Measurements from ENCODE around the gene IGSF6. TPM values are rescaled to one million over a fixed set of nuclear protein-coding genes. Genes with fewer than 3 reads are reported as not detected.

The IGSF6 gene
- polyA plus RNA-seq, 2 of the 4 experiments (the other 2 are of a cell fraction): not detected

GRCh38 chr16:21602785-21603184, 49.6 kb downstream of the IGSF6 start:
- WGBS (ENCODE audit: missing lambda C conversion rate): 89% methylated on average over 3 of the region's 3 CpGs
- DNase-seq (ENCODE audit: low read depth in 1 of 2, low spot score in 1 of 2): no peak
- no peak for FAIRE-seq
- POLR2A ChIA-PET: no interaction called here
- Histone ChIP-seq H3K27ac (no peak overlapping the region), H3K9me3 (no peaks in the 10 kb centered on the region), H3K4me2 (no peak overlapping the region), H3K4me3 (no peak overlapping the region), H3K4me1 (peaks cover 22% of the 10 kb centered on the region)
- ATAC-seq: no peak
- CTCF ChIA-PET: interaction anchor here (0.6 to 1.7 kb wide), 4 partner anchors 10 to 1831 kb away, joined by 3 to 7 read pairs (median 4); no protein-coding TSS in a partner anchor
- TF ChIP-seq ZFP36 (IDR thresholded peaks at IDR 0.05; ENCODE audit: borderline replicate concordance, partially characterized antibody): no peak

- CTCF ChIA-PET: interaction anchor here (1.0 to 3.5 kb wide), 3 partner anchors 9 to 57 kb away, joined by 3 to 13 read pairs (median 4); no protein-coding TSS in a partner anchor
- WGBS (ENCODE audit: missing lambda C conversion rate): 7% methylated on average over 21 of the region's 52 CpGs
Measured at GRCh38 chr16:21600031-21600773, 52.2 kb downstream of the IGSF6 start.

GRCh38 chr16:21599122-21600030, 53.0 kb downstream of the IGSF6 start, which contains the start of gene METTL9:
Gene METTL9 (plus strand): TSS chr16:21599577. CDS start chr16:21599734, 157 bp downstream.
- DNase-seq (ENCODE audit: low read depth in 1 of 2, low spot score in 1 of 2): peak; percentile 87 to 95
- 1% methylated on average over 40 of the region's 100 CpGs for WGBS (ENCODE audit: missing lambda C conversion rate)
- Histone ChIP-seq H3K4me3 (peak within 1 kb of the TSS; percentile 84), H3K27ac (peak within 1 kb of the TSS; percentile 95 to 98), H3K4me1 (peaks cover 20% of the 10 kb centered on the region), H3K4me2 (peak within 1 kb of the TSS; percentile 97), H3K9me3 (no peaks in the 10 kb centered on the region)
- POLR2A ChIA-PET: interaction anchor here (0.6 kb wide), 1 partner anchor 1898 kb away, joined by 4 read pairs; no protein-coding TSS in a partner anchor
- no peak for FAIRE-seq
- peak; percentile 96 to 98 for ATAC-seq
- CTCF ChIA-PET: interaction anchor here (1.4 to 3.5 kb wide), 2 partner anchors 14 to 15 kb away, joined by 3 to 13 read pairs; no protein-coding TSS in a partner anchor
- TF ChIP-seq ZFP36 (IDR thresholded peaks at IDR 0.05; ENCODE audit: borderline replicate concordance, partially characterized antibody) (no peak), BCL3 (IDR thresholded peaks at IDR 0.05) (peak; percentile 67), RARB (CRISPR knock-in tag; IDR thresholded peaks at IDR 0.05) (no peak), HOXB5 (CRISPR knock-in tag; IDR thresholded peaks at IDR 0.05) (no peak), RAD21 (conservative IDR thresholded peaks at IDR 0.05 in 1 of 2, IDR thresholded peaks at IDR 0.05 in 1 of 2) (no peak), TFCP2L1 (CRISPR knock-in tag; IDR thresholded peaks at IDR 0.05) (no peak), RFX5 (IDR thresholded peaks at IDR 0.05) (peak; percentile 54; the same call in 1 of the 2 replicates), ZSCAN20 (CRISPR knock-in tag; IDR thresholded peaks at IDR 0.05) (no peak), PHF8 (IDR thresholded peaks at IDR 0.05; ENCODE audit: borderline replicate concordance, low read depth) (peak; percentile 79), E2F6 (IDR thresholded peaks at IDR 0.05; ENCODE audit: borderline replicate concordance, low read depth) (peak; percentile 63; the same call in 1 of the 2 replicates), FOSL2 (IDR thresholded peaks at IDR 0.05) (0 out of 2 replicates have a peak, but pooled peaks have one; percentile 7), FOSL2 (CRISPR knock-in tag; IDR thresholded peaks at IDR 0.05) (peak; percentile 8; the same call in 1 of the 2 replicates), POLR2A (IDR thresholded peaks at IDR 0.05; ENCODE audit: low read length) (peak; percentile 71), JUNB (IDR thresholded peaks at IDR 0.05) (no peak), FOXS1 (CRISPR knock-in tag; IDR thresholded peaks at IDR 0.05) (no peak), SMC3 (IDR thresholded peaks at IDR 0.05) (no peak), MAX (IDR thresholded peaks at IDR 0.05) (peak; percentile 91), USF2 (IDR thresholded peaks at IDR 0.05) (no peak), NFE2L2 (conservative IDR thresholded peaks at IDR 0.05; ENCODE audit: low read length) (no peak), ATOH8 (CRISPR knock-in tag; IDR thresholded peaks at IDR 0.05; ENCODE audit: low read depth) (no peak), CTCF (IDR thresholded peaks at IDR 0.05) (no peak), NR3C1 (IDR thresholded peaks at IDR 0.05) (no peak), EP300 (IDR thresholded peaks at IDR 0.05) (no peak), CEBPB (IDR thresholded peaks at IDR 0.05) (0 out of 4 replicates have a peak, but pooled peaks of 1 of the 2 experiments have one; percentile 23)

More at GRCh38 chr16:21600031-21600773, 52.2 kb downstream of the IGSF6 start:
- Histone ChIP-seq H3K4me3 (peak overlapping the region; percentile 84), H3K4me2 (peak overlapping the region; percentile 78), H3K27ac (peak overlapping the region; percentile 95 to 98), H3K4me1 (peaks cover 20% of the 10 kb centered on the region), H3K9me3 (no peaks in the 10 kb centered on the region)
- TF ChIP-seq KDM5A (IDR thresholded peaks at IDR 0.05): 0 out of 2 replicates have a peak, but pooled peaks have one; percentile 9
- no peak for TF ChIP-seq MAZ (IDR thresholded peaks at IDR 0.05; ENCODE audit: borderline replicate concordance, low read depth, low read length)
- TF ChIP-seq SMC3 (IDR thresholded peaks at IDR 0.05): no peak
- no peak for TF ChIP-seq JUN (IDR thresholded peaks at IDR 0.05)
- TF ChIP-seq POLR2AphosphoS2 (conservative IDR thresholded peaks at IDR 0.05; ENCODE audit: low read length): no peak
- peak; percentile 17 to 49 for ATAC-seq
- FAIRE-seq: no peak
- DNase-seq (ENCODE audit: low read depth in 1 of 2, low spot score in 1 of 2): peak in 1 of 2 experiments; percentile 27
- POLR2A ChIA-PET: no interaction called here
